SU-DHL-6 (cell line): ENCODE data around the gene POR.

Experiments used
- H2AFZ ChIP-seq: fragments of 200-600 bp; sonication (generic); 2 replicates; pipeline ENCODE4 v1.6.1; 2014; ENCODE audit warnings: low read depth, mild to moderate bottlenecking, moderate library complexity, mixed read lengths, antibody characterized with exemption, low read length; ENCODE audit not compliant: severe bottlenecking
- H3F3A ChIP-seq: fragments of 200-600 bp; shearing (Covaris generic); 2 replicates; pipeline ENCODE4 v1.6.0; 2016; ENCODE audit warnings: antibody characterized with exemption, mild to moderate bottlenecking; ENCODE audit not compliant: insufficient read depth
- H3K27ac ChIP-seq: fragments of 200-600 bp; sonication (generic); 2 replicates; pipeline ENCODE4 v1.5.1; 2016; ENCODE audit warnings: low read depth, mild to moderate bottlenecking, low read length, moderate library complexity, mixed read lengths
- H3K27me3 ChIP-seq: fragments of 200-600 bp; sonication (generic), shearing (Covaris generic); 2 replicates; pipeline ENCODE4 v1.6.0; 2014; ENCODE audit warnings: mild to moderate bottlenecking, low read length
- H3K36me3 ChIP-seq: fragments of 200-600 bp; sonication (generic); 2 replicates; pipeline ENCODE4 v1.6.1; 2014; ENCODE audit warnings: mild to moderate bottlenecking, low read length, mixed read lengths
- H3K4me2 ChIP-seq: fragments of 300-600, 200-600 bp; shearing (Covaris generic), sonication (generic); 2 replicates; pipeline ENCODE4 v1.6.0; 2014; ENCODE audit warnings: low read length, low read depth, mild to moderate bottlenecking; ENCODE audit not compliant: poor library complexity, severe bottlenecking
- H3K4me3 ChIP-seq: fragments of 200-600 bp; sonication (generic); 2 replicates; pipeline ENCODE4 v1.5.1; 2014; ENCODE audit warnings: antibody characterized with exemption, low read length, mild to moderate bottlenecking, mixed read lengths; ENCODE audit not compliant: insufficient read depth, poor library complexity, severe bottlenecking
- H3K79me2 ChIP-seq: fragments of 200-600 bp; sonication (generic); 2 replicates; pipeline ENCODE4 v1.6.1; 2014; ENCODE audit warnings: mild to moderate bottlenecking, low read length, moderate library complexity; ENCODE audit not compliant: insufficient read depth
- H3K9ac ChIP-seq: fragments of 200-600 bp; sonication (generic); 2 replicates; pipeline ENCODE4 v1.7.0; 2014; ENCODE audit warnings: mild to moderate bottlenecking, low read length
- H3K9me2 ChIP-seq: fragments of 200-600 bp; sonication (generic); replicated peaks from 2 replicates; pipeline ENCODE4 v1.6.1; 2014; ENCODE audit warnings: low read length; ENCODE audit not compliant: insufficient read depth
- H3K9me3 ChIP-seq: fragments of 200-600 bp; sonication (generic); 2 replicates; pipeline ENCODE4 v1.6.1; 2014; ENCODE audit warnings: low read length, mixed read lengths; ENCODE audit not compliant: insufficient read depth
- H4K20me1 ChIP-seq: fragments of 200-600 bp; sonication (generic); 2 replicates; pipeline ENCODE4 v1.6.1; 2014; ENCODE audit warnings: low read depth, mild to moderate bottlenecking, antibody characterized with exemption, low read length, moderate library complexity, mixed read lengths
- CTCF ChIP-seq: fragments of 200-600 bp; sonication (generic); IDR thresholded peaks from one replicate; pipeline ENCODE4 v1.5.1; 2017; ENCODE audit warnings: antibody characterized with exemption, mild to moderate bottlenecking, low read length, moderate library complexity; ENCODE audit not compliant: insufficient read depth, poor library complexity, severe bottlenecking
- EZH2phosphoT487 ChIP-seq: fragments of 200-600 bp; sonication (generic), shearing (Covaris generic); conservative IDR thresholded peaks from 2 replicates; pipeline ENCODE4 v1.6.1; 2018; ENCODE audit warnings: mild to moderate bottlenecking, antibody characterized with exemption, low read length, moderate library complexity, mixed read lengths

POR gene

GRCh38 chr7:75967055-75967454 lies 52.1 kb downstream of the POR start:
- Histone ChIP-seq H3K9me2 (no peaks in the 10 kb centered on the region), H2AFZ (no peak overlapping the region), H3K27ac (no peak overlapping the region), H4K20me1 (no peaks in the 10 kb centered on the region), H3K9me3 (no peaks in the 10 kb centered on the region), H3K9ac (no peak overlapping the region), H3K79me2 (no peaks in the 10 kb centered on the region), H3K36me3 (no peaks in the 10 kb centered on the region), H3K4me3 (no peak overlapping the region), H3F3A (no peaks in the 10 kb centered on the region), H3K4me2 (no peak overlapping the region), H3K27me3 (no peaks in the 10 kb centered on the region)
- TF ChIP-seq CTCF (no peak), EZH2phosphoT487 (no peak)

GRCh38 chr7:75967487-75967997 lies 52.6 kb downstream of the POR start:
- Histone ChIP-seq H3K36me3 (no peaks in the 10 kb centered on the region), H3K27me3 (no peaks in the 10 kb centered on the region), H4K20me1 (no peaks in the 10 kb centered on the region), H3K9me3 (no peaks in the 10 kb centered on the region), H3F3A (no peaks in the 10 kb centered on the region), H3K27ac (no peak overlapping the region), H2AFZ (no peak overlapping the region), H3K79me2 (no peaks in the 10 kb centered on the region), H3K4me2 (no peak overlapping the region), H3K4me3 (no peak overlapping the region), H3K9me2 (no peaks in the 10 kb centered on the region), H3K9ac (no peak overlapping the region)
- TF ChIP-seq EZH2phosphoT487 (no peak), CTCF (no peak)

GRCh38 chr7:75968012-75968411 lies 53.1 kb downstream of the POR start:
- Histone ChIP-seq H3K9ac (no peak overlapping the region), H3K79me2 (no peaks in the 10 kb centered on the region), H4K20me1 (no peaks in the 10 kb centered on the region), H3F3A (no peaks in the 10 kb centered on the region), H2AFZ (no peak overlapping the region), H3K4me3 (no peak overlapping the region), H3K9me2 (no peaks in the 10 kb centered on the region), H3K36me3 (no peaks in the 10 kb centered on the region), H3K27ac (no peak overlapping the region), H3K9me3 (no peaks in the 10 kb centered on the region), H3K27me3 (no peaks in the 10 kb centered on the region), H3K4me2 (no peak overlapping the region)
- TF ChIP-seq EZH2phosphoT487 (no peak), CTCF (no peak)

GRCh38 chr7:75968561-75969001 lies 53.6 kb downstream of the POR start:
- TF ChIP-seq CTCF (no peak), EZH2phosphoT487 (no peak)
- Histone ChIP-seq H3K4me2 (no peak overlapping the region), H3K4me3 (no peak overlapping the region), H3F3A (no peaks in the 10 kb centered on the region), H3K27me3 (no peaks in the 10 kb centered on the region), H2AFZ (no peak overlapping the region), H3K9me3 (no peaks in the 10 kb centered on the region), H4K20me1 (no peaks in the 10 kb centered on the region), H3K9ac (no peak overlapping the region), H3K79me2 (no peaks in the 10 kb centered on the region), H3K27ac (no peak overlapping the region), H3K9me2 (no peaks in the 10 kb centered on the region), H3K36me3 (no peaks in the 10 kb centered on the region)
